HG02970 (cell line): Measurements from ENCODE around the gene MDK.
"Not testable (repeated sequence)": the region's sequence is repeated elsewhere in the genome, so short reads cannot be mapped to it uniquely, and the experiment has no call there.

ENCODE experiments used
- ATAC-seq: cut with Tn5 transposase; IDR thresholded peaks from one replicate; pipeline ENCODE4 v1.9.1; 2021; ENCODE audit warnings: mild to moderate bottlenecking, moderate library complexity, moderate number of reproducible peaks; ENCODE audit not compliant: unreplicated experiment, low FRiP score

The MDK gene

DNA sequence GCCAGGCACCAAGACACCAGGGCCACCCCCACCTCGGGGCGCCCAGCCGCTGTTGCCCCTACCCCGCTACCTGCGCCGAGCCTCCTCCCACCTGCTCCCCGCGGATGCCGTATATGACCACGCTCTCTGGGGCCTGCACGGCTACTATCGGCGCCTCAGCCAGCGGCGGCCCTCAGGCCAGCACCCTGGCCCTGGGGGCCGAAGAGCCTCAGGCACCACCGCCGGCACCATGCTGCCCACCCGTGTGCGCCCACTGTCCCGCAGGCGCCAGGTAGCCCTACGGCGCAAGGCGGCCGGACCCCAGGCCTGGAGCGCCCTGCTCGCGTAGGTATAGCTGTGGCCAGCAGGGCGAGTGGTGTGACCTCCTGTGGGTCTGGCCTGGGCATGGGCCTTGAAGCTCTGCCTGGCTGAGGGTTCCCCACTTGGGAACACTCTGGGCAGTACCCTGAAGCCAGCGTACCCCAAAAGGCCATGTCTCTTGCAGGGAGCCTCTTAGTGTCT, 14.8 kb upstream of the MDK start:
- ATAC-seq: no peak

DNA sequence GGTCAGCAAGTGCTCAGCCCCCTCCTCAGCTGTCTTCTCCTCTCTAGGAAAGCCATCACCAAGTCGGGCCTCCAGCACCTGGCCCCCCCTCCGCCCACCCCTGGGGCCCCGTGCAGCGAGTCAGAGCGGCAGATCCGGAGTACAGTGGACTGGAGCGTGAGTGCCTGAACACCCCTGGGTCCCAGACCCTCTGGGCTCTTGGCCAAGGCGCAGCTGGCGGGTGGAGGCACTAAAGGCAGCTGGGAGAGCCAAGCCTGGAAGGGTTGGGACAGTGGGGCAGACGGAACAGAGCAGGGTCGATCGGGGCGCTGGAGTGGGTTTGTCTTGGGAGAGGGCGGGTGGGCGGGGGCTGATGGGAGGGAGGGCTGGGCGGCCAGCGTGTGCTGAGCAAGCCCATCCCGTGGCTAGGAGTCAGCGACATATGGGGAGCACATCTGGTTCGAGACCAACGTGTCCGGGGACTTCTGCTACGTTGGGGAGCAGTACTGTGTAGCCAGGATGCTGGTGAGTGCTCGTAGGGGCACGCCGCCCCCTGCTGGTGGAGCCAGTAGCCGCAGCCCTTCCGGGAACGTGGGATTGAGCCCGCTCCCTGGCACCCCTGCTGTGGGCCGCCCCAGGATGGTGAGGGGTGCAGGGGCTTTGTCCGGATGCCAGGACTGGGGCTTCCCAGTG, 14.1 kb upstream of the MDK start:
- no peak for ATAC-seq

DNA sequence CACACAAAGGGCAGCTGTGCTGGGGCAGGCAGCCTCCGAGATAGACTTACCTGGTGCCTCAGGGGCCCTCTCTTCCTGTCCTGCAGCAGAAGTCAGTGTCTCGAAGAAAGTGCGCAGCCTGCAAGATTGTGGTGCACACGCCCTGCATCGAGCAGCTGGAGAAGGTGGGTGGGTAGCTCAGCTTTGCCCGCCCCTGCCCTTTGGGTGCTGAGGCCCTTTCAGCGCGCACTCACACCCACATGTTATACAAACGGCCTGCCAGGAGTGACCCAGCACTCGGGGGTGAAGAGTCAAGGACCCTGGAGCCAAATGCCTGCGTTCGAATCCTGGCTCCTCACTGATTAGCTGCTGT, 13.6 kb upstream of the MDK start:
- ATAC-seq: no peak

DNA sequence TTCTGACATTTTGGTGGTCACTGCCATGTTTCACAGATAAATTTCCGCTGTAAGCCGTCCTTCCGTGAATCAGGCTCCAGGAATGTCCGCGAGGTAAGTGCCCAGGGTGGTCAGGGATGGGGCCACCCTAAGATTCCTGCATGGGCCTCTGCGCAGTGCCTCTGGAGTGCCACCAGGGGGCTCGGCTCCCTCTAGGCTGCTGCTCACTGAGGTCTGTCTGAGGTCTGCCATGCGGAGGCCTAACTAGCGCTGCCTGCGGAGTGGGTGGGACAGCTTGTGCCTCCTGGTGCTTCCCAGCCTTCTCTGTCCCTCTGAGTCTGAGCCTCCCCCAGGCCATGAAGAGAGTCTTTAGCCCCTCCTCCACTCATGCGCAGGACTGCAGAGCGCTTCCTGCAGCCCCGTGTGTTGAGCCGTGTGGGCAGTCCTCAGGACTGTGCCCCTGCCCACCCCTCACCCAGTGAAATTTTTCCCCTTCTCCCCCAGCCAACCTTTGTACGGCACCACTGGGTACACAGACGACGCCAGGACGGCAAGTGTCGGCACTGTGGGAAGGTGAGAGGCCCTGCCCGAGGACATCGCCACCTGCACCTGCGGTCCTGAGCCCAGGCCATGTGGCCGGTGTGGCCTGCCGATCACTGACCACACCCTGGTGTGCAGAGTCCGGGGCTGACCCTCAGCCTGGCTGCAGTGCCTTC, 11.9 kb upstream of the MDK start:
- no peak for ATAC-seq

DNA sequence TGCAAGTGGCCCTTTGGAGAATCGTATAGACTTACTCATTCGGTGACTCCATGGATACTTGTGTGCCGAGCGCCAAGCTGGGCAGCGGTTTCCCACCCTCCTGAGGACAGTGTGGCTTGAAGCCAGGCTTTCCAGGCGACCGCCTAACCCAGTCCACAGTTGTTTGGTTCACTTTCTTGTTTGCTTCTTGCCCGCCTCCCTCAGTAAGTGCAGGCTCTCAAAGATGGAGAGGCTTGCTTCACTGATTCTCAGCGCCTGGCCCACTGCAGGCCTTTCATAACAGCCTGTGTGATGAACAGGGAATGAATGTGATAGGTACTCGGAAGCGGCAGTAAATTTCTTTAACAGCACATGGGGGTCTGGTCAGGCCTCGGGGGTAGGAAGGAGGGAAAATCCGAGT, 11.2 kb upstream of the MDK start:
- ATAC-seq: no peak

DNA sequence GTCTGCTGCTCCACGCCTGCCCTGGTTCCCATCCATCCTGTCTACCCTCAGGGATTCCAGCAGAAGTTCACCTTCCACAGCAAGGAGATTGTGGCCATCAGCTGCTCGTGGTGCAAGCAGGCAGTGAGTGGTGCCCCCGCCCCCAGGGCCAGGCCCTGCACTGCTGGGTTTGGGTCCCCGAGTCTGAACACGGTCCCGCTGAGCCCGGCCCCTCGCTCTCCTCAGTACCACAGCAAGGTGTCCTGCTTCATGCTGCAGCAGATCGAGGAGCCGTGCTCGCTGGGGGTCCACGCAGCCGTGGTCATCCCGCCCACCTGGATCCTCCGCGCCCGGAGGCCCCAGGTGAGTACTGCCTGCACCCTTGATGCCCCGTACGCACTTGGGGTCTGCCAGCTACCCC, 10.2 kb upstream of the MDK start:
- ATAC-seq: not testable (repeated sequence)

DNA sequence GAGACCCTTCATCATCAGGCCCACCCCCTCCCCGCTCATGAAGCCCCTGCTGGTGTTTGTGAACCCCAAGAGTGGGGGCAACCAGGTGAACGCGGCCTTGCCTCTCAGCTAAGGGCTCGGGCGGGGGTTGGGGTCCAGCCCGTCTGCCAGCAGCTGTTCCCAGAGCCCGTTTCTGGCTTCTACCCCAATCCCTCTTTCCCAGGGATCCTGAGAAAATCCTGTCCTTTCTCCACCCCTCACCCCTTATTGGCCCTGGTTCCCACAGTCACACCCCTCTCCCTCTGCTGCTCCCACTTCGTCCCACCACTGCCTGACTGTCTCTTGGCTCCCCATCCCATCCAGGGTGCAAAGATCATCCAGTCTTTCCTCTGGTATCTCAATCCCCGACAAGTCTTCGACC, 9.4 kb upstream of the MDK start:
- no peak for ATAC-seq

DNA sequence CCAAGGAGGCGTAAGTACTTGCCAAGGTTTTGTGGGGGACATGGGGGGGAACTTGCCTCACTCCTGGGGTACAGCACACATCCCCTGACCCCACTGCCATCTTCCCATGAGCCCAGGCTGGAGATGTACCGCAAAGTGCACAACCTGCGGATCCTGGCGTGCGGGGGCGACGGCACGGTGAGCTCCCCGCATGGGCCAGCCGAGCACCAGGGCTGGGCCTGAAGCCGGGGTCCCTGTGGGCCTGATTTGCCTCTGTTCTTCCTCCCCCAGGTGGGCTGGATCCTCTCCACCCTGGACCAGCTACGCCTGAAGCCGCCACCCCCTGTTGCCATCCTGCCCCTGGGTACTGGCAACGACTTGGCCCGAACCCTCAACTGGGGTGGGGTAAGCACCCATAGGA, 9.0 kb upstream of the MDK start:
- ATAC-seq: not testable (repeated sequence)

DNA sequence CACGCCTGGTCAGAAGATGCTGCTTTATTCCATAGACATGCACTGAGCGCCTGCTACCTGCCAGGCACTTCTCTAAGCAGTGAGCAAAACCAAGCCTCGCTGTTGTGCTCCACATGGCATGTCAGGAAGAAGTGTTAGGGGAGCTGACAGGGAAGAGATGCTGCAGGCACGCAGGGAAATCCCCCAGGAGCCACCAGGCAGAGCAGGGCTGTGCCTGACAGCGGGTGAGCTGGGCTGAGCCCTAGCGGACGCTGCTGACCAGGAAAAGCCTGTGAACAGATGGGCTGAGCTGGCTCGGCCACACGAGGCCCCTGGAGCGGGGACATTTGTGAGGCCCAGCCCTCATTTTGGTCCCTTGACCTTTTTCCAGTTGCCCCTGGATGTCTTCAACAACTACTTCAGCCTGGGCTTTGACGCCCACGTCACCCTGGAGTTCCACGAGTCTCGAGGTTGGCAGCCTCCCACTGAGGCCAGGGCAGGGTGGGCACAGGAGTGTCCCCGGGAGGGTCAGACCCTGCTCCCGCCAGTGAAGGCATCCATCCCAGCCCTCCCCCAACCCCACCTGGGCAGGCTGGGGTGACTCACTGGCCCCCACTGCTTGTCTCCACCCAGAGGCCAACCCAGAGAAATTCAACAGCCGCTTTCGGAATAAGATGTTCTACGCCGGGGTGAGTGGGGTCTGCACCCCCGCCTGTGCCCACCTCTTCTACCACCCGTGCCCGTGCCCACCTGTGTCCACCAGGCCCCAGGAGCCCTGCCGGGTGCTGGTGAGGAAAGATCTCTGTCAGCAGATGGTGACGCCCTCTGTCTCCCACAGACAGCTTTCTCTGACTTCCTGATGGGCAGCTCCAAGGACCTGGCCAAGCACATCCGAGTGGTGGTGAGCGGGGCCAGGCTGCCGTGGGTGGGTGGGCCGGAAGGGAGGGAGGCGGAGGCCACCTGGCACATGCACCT, 7.4 kb upstream of the MDK start:
- no peak for ATAC-seq

DNA sequence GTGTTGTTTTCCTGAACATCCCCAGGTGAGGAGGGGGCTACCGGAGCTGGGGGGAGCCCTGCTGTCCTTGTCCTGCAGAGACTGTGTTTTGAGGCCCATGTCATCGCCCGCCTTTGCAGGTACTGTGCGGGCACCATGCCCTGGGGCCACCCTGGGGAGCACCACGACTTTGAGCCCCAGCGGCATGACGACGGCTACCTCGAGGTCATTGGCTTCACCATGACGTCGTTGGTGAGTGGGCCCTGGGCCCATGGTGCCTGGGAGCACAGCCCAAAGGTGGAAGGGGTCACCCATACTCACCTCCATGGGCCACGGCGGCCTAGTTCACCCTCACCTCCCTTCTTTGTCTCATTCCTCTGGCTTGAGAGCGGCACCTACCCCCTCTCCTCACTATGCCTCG, 6.7 kb upstream of the MDK start:
- no peak for ATAC-seq

DNA sequence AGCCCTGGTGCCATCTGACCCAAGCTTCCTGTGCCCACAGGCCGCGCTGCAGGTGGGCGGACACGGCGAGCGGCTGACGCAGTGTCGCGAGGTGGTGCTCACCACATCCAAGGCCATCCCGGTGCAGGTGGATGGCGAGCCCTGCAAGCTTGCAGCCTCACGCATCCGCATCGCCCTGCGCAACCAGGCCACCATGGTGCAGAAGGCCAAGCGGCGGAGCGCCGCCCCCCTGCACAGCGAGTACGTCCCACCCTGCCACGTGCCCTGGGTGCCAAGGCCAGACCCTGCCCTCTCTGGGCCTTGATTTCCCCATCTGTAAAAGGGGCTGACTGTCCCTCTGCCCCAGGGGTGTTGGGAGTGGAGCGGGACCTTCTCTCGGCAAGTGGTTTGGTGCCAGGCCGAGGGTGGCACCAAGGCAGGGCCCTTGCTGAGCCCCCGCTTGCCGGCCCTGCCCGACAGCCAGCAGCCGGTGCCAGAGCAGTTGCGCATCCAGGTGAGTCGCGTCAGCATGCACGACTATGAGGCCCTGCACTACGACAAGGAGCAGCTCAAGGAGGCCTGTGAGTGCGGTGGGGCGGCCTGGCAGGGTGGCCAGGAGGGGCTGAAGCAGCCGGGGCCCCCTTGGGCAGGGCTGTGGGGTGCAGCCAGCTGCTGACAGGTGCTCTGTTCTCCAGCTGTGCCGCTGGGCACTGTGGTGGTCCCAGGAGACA, 5.9 kb upstream of the MDK start:
- ATAC-seq: no peak

DNA sequence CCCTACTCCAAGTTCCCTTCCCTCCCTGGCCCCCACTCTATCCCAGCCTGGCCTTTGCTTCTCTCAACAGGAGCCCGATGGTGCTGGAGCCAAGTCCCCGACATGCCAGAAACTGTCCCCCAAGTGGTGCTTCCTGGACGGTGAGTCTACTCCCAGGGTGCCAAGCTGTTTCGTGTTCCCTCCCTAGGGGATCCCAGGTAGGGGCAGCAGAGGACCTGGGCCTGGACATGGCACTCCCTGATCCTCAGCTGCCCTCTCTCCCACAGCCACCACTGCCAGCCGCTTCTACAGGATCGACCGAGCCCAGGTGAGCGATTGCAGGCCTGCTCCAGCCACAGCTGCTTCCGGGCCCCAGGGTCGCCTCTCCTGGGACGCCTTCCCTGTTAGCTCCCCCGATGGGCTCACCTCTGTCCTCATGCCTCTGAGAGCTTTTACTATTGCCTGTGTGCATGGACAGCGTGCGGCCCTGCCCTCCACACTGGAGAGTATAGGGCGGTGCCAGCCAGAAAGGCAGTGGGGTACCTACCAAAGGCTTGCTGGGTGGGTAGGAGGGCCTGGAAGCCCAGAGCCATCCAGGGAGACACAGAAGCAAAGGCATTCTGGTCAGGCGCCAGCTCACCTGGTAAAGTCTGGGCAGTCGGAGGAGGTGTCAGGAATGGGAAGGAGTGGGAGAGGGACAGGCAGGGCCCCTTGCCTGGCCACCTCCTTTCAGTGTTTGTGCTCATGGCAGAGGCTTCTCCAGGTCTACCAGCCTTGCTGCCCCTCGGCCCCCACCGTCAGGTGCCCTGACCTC, 5.0 kb upstream of the MDK start:
- ATAC-seq: no peak

DNA sequence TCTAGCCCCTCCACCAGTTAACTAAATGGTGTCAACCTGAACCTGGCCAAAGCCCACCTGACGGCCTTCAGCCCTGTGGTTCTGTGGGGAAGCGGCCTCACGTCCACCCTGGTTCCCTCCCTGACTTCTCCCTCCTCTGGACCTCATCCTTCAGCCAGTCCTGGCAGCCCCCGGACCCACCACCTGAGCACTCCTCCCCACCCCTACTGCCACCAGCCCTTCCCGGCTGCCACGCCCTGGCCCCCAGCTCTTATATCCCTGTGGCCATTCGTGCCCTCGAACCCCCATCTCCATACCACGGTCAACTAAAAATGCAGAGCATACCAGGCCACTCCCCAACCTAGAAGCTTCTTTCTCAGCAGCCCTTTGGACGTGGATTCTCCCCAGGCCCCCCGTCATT, 4.2 kb upstream of the MDK start:
- ATAC-seq: no peak

DNA sequence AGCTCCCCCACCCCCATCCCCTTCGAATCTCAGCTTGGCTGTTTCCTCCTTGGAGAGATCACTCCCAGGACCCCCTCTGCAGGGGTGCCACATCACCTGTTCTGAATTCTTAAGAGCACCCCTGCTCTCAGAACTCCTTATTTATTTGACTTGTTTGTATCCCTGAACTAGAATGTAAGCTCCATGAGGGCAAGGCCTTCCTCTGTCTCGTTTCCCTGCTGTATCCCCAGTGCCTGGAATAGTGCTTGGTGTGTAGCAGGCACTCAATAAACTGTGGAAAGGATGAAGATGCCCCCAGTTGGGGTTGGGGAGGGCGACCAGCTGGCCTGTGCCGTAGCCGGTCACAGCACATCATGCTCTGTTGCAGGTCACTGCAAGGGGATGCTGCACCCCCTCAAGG, 3.6 kb upstream of the MDK start:
- no peak for ATAC-seq

DNA sequence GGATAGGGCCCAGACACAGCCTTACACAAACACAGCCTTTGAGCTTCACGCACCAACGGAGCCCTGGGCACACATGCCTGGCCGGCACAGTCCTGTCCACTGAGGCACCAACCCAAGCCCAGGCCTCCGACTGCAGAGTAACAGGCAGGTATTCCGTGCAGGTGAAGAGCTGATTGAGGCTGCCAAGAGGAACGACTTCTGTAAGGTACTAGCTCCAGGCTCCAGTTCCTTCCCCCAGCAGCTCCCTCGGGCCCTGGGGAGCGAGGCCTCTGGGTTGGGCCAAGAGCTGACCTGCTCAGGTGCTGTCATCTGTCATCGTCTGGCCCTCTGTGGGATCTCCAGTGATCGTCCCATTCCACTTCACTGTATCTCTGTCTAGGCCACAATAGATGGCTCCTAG, 3.2 kb upstream of the MDK start:
- no peak for ATAC-seq

DNA sequence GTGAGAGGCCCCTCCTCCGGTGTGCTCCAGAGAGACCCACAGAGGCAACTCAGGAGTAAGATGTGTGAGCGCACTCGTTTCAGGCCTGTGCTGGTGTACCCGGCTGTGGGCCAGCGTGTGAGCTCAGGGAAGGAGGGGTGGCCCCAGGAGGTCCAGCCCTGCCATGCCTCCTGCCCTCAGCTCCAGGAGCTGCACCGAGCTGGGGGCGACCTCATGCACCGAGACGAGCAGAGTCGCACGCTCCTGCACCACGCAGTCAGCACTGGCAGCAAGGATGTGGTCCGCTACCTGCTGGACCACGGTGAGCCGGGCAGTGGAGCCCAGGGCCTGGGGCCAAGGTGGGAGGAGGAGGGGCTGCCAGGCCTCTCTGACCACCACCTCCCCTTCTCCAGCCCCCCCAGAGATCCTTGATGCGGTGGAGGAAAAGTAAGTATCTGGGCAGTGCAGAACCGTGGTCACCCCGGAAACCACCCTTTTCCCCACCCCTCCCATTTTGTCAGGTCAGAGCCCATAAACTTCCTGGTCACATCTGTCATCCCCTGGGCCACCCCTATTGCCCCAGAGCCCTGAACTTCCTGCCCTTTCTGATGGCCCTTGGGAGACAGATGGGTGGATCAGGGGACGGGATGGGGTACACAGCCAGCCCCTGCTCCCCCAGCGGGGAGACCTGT, 2.5 kb upstream of the MDK start:
- no peak for ATAC-seq

DNA sequence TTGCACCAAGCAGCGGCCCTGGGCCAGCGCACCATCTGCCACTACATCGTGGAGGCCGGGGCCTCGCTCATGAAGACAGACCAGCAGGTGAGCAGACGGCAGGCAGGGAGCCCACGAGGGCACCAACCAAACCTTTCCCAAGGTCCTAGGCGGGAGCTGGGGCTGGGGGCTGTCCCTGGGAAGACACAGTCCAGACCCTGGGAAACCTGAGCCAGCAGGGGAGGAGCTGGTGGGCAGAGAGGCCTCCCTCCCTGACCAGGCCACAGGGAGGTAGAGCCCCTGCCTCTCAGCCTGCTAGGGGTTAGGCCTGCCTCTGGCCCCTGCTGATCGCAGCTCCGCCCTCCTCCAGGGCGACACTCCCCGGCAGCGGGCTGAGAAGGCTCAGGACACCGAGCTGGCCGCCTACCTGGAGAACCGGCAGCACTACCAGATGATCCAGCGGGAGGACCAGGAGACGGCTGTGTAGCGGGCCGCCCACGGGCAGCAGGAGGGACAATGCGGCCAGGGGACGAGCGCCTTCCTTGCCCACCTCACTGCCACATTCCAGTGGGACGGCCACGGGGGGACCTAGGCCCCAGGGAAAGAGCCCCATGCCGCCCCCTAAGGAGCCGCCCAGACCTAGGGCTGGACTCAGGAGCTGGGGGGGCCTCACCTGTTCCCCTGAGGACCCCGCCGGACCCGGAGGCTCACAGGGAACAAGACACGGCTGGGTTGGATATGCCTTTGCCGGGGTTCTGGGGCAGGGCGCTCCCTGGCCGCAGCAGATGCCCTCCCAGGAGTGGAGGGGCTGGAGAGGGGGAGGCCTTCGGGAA, 1.8 kb upstream of the MDK start:
- not testable (repeated sequence) for ATAC-seq

DNA sequence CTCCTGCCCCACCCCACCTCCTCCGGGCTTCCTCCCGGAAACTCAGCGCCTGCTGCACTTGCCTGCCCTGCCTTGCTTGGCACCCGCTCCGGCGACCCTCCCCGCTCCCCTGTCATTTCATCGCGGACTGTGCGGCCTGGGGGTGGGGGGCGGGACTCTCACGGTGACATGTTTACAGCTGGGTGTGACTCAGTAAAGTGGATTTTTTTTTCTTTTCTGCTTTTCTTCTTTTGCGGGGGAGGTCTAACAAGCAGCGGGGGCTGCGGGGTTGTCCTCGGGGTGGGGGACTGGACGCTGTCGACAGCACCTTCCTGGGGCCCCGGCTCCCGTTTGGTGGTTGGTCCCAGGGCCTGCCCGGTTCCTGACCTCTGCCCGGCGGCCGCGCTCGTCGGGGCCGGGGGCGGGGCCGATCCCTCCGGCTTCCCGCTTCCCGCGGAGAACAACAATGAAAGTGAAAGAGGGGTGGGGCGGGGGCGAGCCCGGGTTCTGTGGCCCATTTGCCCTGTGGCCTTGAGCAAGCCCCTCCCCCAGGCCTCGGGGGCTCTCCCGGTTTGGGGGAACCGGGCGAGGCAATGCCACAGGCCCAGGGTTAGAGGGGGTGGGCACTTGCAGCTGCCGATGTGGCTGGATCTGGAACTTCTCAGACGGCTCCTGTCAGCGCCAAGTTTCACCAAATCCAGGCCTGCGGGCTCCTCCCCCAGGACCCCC, 975 bp upstream of the MDK start:
- no peak for ATAC-seq
